DMS79 (cell line): ENCODE measurements around the gene ANKDD1B.

Experiments used
- DNase-seq: peaks from one replicate; lab custom pipeline; 2025; lab: John Stamatoyannopoulos, UW

The ANKDD1B gene

GRCh38 chr5:75706016-75706415 is 94.8 kb downstream of the ANKDD1B start:
- no peak for DNase-seq

GRCh38 chr5:75706775-75707174 is 95.5 kb downstream of the ANKDD1B start:
- no peak for DNase-seq

- no peak for DNase-seq
Observed at GRCh38 chr5:75707911-75708509, 96.8 kb downstream of the ANKDD1B start.

DNA sequence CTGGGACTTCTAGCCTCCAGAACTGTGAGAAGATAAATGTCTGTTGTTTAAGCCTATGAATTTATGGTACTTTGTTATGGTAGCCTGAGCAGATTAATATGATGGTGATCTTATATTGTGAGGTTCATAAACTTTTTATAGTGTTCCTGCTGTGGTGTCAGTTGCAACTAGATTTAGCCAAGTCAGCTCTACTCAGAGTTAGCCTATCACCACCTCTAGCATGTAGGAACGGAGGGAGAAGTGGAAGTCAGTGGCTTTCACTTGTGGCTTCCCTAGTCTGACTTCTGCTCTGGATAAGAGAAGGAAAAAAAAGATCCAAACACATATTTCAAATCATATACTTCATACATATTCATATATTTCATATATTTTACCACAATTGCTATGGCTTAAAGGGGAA is 99.4 kb downstream of the ANKDD1B start:
- DNase-seq, result no peak

GRCh38 chr5:75711151-75711550 is 99.9 kb downstream of the ANKDD1B start:
- DNase-seq, result no peak

GRCh38 chr5:75712091-75712490 is 100.8 kb downstream of the ANKDD1B start:
- DNase-seq, result no peak

GRCh38 chr5:75716715-75717081 is 105.4 kb downstream of the ANKDD1B start:
- no peak for DNase-seq

DNA sequence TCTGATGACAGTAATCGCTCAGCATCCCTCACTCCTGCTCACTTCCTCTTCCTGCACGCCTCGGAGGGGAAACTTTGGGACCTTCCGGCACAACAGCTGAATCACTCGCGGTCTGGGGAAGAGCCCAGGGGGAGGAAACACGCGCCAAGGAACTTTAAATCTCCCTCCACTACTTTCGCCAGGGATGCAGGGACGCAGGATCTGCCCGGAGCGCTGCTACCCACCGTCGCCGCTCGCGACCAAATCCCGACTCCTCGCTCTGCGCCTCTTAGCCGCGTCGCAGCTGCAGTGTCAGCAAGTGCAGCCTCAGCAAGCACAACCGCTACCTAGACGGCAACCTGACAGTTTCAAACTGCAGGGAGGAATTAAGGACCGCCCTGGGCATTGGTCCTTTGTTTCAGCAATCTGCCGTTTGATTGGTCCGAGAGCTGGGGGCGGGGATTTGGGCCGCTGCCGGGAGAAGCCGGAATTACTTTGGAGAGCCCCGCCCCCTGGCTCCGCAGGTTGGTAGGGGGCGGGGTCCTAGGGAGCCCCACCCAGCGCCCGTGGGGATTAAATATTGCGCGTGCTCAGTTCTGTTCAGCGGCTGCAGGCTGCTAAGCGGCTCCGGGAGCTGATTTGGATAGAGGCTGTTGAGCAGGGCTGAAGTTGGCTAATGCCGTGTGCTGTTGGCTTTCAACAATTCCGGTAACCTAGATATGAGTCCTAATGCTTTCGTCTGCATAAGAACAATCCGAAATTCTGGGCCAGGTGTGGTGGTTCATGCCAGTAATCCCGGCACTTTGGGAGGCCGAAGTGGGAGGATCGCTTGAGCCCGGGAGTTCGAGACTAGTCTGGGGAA is 106.0 kb downstream of the ANKDD1B start, which contains the start of gene POC5:
Gene POC5 (minus strand): TSS at position 356 of the 841 bp plus-strand sequence. CDS start 4,500 bp downstream, outside the sequence.
- peak; percentile 78 for DNase-seq

- no peak for DNase-seq
Observed at GRCh38 chr5:75720882-75721281, 109.6 kb downstream of the ANKDD1B start.
